DND-41 (cell line): ENCODE data around the gene AFF3.

Experiments used
- CTCF ChIP-seq: IDR thresholded peaks from 2 replicates; pipeline ENCODE4 v1.5.1; 2012; ENCODE audit warnings: borderline replicate concordance, low read length, moderate library complexity, mild to moderate bottlenecking; ENCODE audit not compliant: poor library complexity, severe bottlenecking; ENCODE audit errors: extremely low read depth
- EZH2 ChIP-seq: IDR thresholded peaks from 3 replicates; pipeline ENCODE4 v1.6.1; 2012; ENCODE audit warnings: borderline replicate concordance, low read depth, mild to moderate bottlenecking, moderate library complexity, low read length, inconsistent platforms; ENCODE audit not compliant: severe bottlenecking

- no peak for TF ChIP-seq EZH2
- TF ChIP-seq CTCF = no peak
Observed at GRCh38 chr2:99520813-99521212, 621.6 kb downstream of the AFF3 start.
